ENCODE measurements around the gene FAHD2A. TPM values are rescaled to one million over a fixed set of nuclear protein-coding genes. Genes with fewer than 3 reads are reported as not detected.

The FAHD2A gene
- total and polyA plus RNA-seq, 2 of the 8 experiments (the other 6 are each of a cell fraction or from before 2014, with no cell fraction given) = 24.2 to 26.7 TPM

- Histone ChIP-seq H3K18ac (ENCODE audit: extremely low read depth, low read length) (no peak overlapping the region), H2AK5ac (ENCODE audit: low read depth, low read length) (no peak overlapping the region), H2BK20ac (ENCODE audit: low read length) (no peak overlapping the region), H2BK12ac (ENCODE audit: low read depth, low read length) (no peak overlapping the region), H4K8ac (ENCODE audit: extremely low read depth, insufficient read depth, low read length) (no peak overlapping the region), H3K9ac (replicated peaks in 1 of 4; ENCODE audit: extremely low read depth in 1 of 4, low read depth in 3 of 4, low read length in 3 of 4) (no peak overlapping the region), H2AFZ (ENCODE audit: low read length) (no peak overlapping the region), H3K4me3 (ENCODE audit: extremely low read depth in 1 of 4, insufficient read depth in 2 of 4, low read depth in 3 of 4, low read length in 4 of 4) (no peak overlapping the region), H4K91ac (replicated peaks; ENCODE audit: insufficient read length, low read length) (no peak overlapping the region), H3K14ac (ENCODE audit: insufficient read length) (no peak overlapping the region), H3K4ac (replicated peaks; ENCODE audit: insufficient read length, low read depth, low read length) (no peak overlapping the region), H3K79me1 (ENCODE audit: low read depth, low read length) (no peaks in the 10 kb centered on the region), H2BK120ac (replicated peaks; ENCODE audit: low read depth, low read length) (no peak overlapping the region), H4K20me1 (replicated peaks in 1 of 2; ENCODE audit: control insufficient read depth in 1 of 2, insufficient read depth in 2 of 2, low read length in 2 of 2) (no peaks in the 10 kb centered on the region), H4K5ac (ENCODE audit: insufficient read length, low read depth, low read length) (no peak overlapping the region), H3K4me1 (replicated peaks in 1 of 4; ENCODE audit: control insufficient read depth in 3 of 4, insufficient read depth in 4 of 4, low read length in 3 of 4) (no peaks in the 10 kb centered on the region), H3K23ac (ENCODE audit: insufficient read length) (no peak overlapping the region), H2BK5ac (ENCODE audit: low read depth, low read length) (no peak overlapping the region), H3K36me3 (ENCODE audit: control insufficient read depth in 2 of 4, insufficient read depth in 4 of 4, low read length in 3 of 4) (no peaks in the 10 kb centered on the region), H3K79me2 (ENCODE audit: control insufficient read depth in 1 of 2, insufficient read depth in 2 of 2, low read length in 2 of 2) (no peaks in the 10 kb centered on the region), H3K23me2 (ENCODE audit: low read depth, low read length) (no peaks in the 10 kb centered on the region), H3K9me3 (ENCODE audit: insufficient read depth in 2 of 2, low read depth in 1 of 2, low read length in 1 of 2) (peaks cover 56 to 78% of the 10 kb centered on the region in 2 experiments), H3K56ac (replicated peaks; ENCODE audit: insufficient read length, low read depth, low read length) (no peak overlapping the region), H2BK15ac (ENCODE audit: low read length) (no peak overlapping the region), H3K27me3 (replicated peaks in 1 of 4; ENCODE audit: control insufficient read depth in 3 of 4, extremely low read depth in 1 of 4, insufficient read depth in 3 of 4, low read length in 3 of 4) (peaks cover 0 to 2% (median 0%) of the 10 kb centered on the region in 4 experiments; a peak in 2 of 7 replicates), H3K27ac (ENCODE audit: low read depth, low read length) (no peak overlapping the region), H3K4me2 (ENCODE audit: insufficient read depth in 1 of 2, low read depth in 2 of 2, low read length in 2 of 2) (no peak overlapping the region)
- FAIRE-seq (no peak), DNase-seq (ENCODE audit: low read depth in 1 of 2, low spot score in 2 of 2) (no peak)
- no peak for TF ChIP-seq USF2 (IDR thresholded peaks at IDR 0.05; ENCODE audit: low read length)
- ChIA-PET POLR2A (ENCODE audit: partially characterized antibody) (no interaction called here), CTCF (ENCODE audit: partially characterized antibody) (no interaction called here)
- 89% methylated on average over 2 of the region's 3 CpGs; no CpG with 5 or more reads in 1 of the 2 experiments for WGBS, 2 experiments (ENCODE audit: extremely low coverage in 1 of 2, insufficient coverage in 1 of 2, insufficient read length in 1 of 2, insufficient replicate concordance in 2 of 2, low coverage in 1 of 2, low lambda C conversion rate in 2 of 2, missing lambda C conversion rate in 1 of 2)
Observed at GRCh38 chr2:95359031-95359430, 43.5 kb upstream of the FAHD2A start.
